ENCODE results near the gene ABCA5.

The ABCA5 gene

GRCh38 chr17:69222707-69223258 lies 104.2 kb downstream of the ABCA5 start:
- TF ChIP-seq ZNF70 (CRISPR knock-in tag; IDR thresholded peaks at IDR 0.05) (no peak), ISL1 (CRISPR knock-in tag; IDR thresholded peaks at IDR 0.05) (no peak), GLIS3 (CRISPR knock-in tag; IDR thresholded peaks at IDR 0.05) (no peak), CSRNP3 (CRISPR knock-in tag; IDR thresholded peaks at IDR 0.05) (no peak), ZNF565 (CRISPR knock-in tag; conservative IDR thresholded peaks at IDR 0.05; ENCODE audit: low read depth) (no peak), ARNTL (CRISPR knock-in tag; IDR thresholded peaks at IDR 0.05; ENCODE audit: borderline replicate concordance, low read depth) (no peak), ZC3H10 (CRISPR knock-in tag; IDR thresholded peaks at IDR 0.05) (no peak), OSR1 (CRISPR knock-in tag; IDR thresholded peaks at IDR 0.05) (no peak), CREB5 (CRISPR knock-in tag; IDR thresholded peaks at IDR 0.05; ENCODE audit: low read depth) (no peak), ZFP30 (CRISPR knock-in tag; IDR thresholded peaks at IDR 0.05) (no peak), TCF4 (CRISPR knock-in tag; IDR thresholded peaks at IDR 0.05; ENCODE audit: borderline replicate concordance) (no peak), TSHZ2 (CRISPR knock-in tag; IDR thresholded peaks at IDR 0.05) (no peak), POU6F1 (CRISPR knock-in tag; IDR thresholded peaks at IDR 0.05; ENCODE audit: borderline replicate concordance, low read depth) (no peak), CSDC2 (CRISPR knock-in tag; IDR thresholded peaks at IDR 0.05) (no peak), TOX (CRISPR knock-in tag; IDR thresholded peaks at IDR 0.05; ENCODE audit: borderline replicate concordance) (no peak), PATZ1 (CRISPR knock-in tag; IDR thresholded peaks at IDR 0.05; ENCODE audit: borderline replicate concordance) (no peak)
- no peak for ATAC-seq

- ATAC-seq, result no peak
- TF ChIP-seq TOX (CRISPR knock-in tag; IDR thresholded peaks at IDR 0.05; ENCODE audit: borderline replicate concordance) (no peak), PATZ1 (CRISPR knock-in tag; IDR thresholded peaks at IDR 0.05; ENCODE audit: borderline replicate concordance) (no peak), ZNF70 (CRISPR knock-in tag; IDR thresholded peaks at IDR 0.05) (no peak), CREB5 (CRISPR knock-in tag; IDR thresholded peaks at IDR 0.05; ENCODE audit: low read depth) (no peak), CSRNP3 (CRISPR knock-in tag; IDR thresholded peaks at IDR 0.05) (no peak), OSR1 (CRISPR knock-in tag; IDR thresholded peaks at IDR 0.05) (no peak), PPARA (CRISPR knock-in tag; IDR thresholded peaks at IDR 0.05; ENCODE audit: borderline replicate concordance) (no peak), TCF4 (CRISPR knock-in tag; IDR thresholded peaks at IDR 0.05; ENCODE audit: borderline replicate concordance) (no peak), ARNTL (CRISPR knock-in tag; IDR thresholded peaks at IDR 0.05; ENCODE audit: borderline replicate concordance, low read depth) (no peak), ISL1 (CRISPR knock-in tag; IDR thresholded peaks at IDR 0.05) (no peak), ZNF565 (CRISPR knock-in tag; conservative IDR thresholded peaks at IDR 0.05; ENCODE audit: low read depth) (no peak), ESRRG (CRISPR knock-in tag; IDR thresholded peaks at IDR 0.05) (no peak)
These were observed 106.8 kb downstream of the ABCA5 start for GRCh38 chr17:69220098-69220497.
